SU-DHL-6 (cell line): Measurements from ENCODE around the gene ATP6V0B.

Experiments used
- H2AFZ ChIP-seq: fragments of 200-600 bp; sonication (generic); 2 replicates; pipeline ENCODE4 v1.6.1; 2014; ENCODE audit warnings: low read depth, mild to moderate bottlenecking, moderate library complexity, mixed read lengths, antibody characterized with exemption, low read length; ENCODE audit not compliant: severe bottlenecking
- H3F3A ChIP-seq: fragments of 200-600 bp; shearing (Covaris generic); 2 replicates; pipeline ENCODE4 v1.6.0; 2016; ENCODE audit warnings: antibody characterized with exemption, mild to moderate bottlenecking; ENCODE audit not compliant: insufficient read depth
- H3K27ac ChIP-seq: fragments of 200-600 bp; sonication (generic); 2 replicates; pipeline ENCODE4 v1.5.1; 2016; ENCODE audit warnings: low read depth, mild to moderate bottlenecking, low read length, moderate library complexity, mixed read lengths
- H3K27me3 ChIP-seq: fragments of 200-600 bp; sonication (generic), shearing (Covaris generic); 2 replicates; pipeline ENCODE4 v1.6.0; 2014; ENCODE audit warnings: mild to moderate bottlenecking, low read length
- H3K36me3 ChIP-seq: fragments of 200-600 bp; sonication (generic); 2 replicates; pipeline ENCODE4 v1.6.1; 2014; ENCODE audit warnings: mild to moderate bottlenecking, low read length, mixed read lengths
- H3K4me2 ChIP-seq: fragments of 300-600, 200-600 bp; shearing (Covaris generic), sonication (generic); 2 replicates; pipeline ENCODE4 v1.6.0; 2014; ENCODE audit warnings: low read length, low read depth, mild to moderate bottlenecking; ENCODE audit not compliant: poor library complexity, severe bottlenecking
- H3K4me3 ChIP-seq: fragments of 200-600 bp; sonication (generic); 2 replicates; pipeline ENCODE4 v1.5.1; 2014; ENCODE audit warnings: antibody characterized with exemption, low read length, mild to moderate bottlenecking, mixed read lengths; ENCODE audit not compliant: insufficient read depth, poor library complexity, severe bottlenecking
- H3K79me2 ChIP-seq: fragments of 200-600 bp; sonication (generic); 2 replicates; pipeline ENCODE4 v1.6.1; 2014; ENCODE audit warnings: mild to moderate bottlenecking, low read length, moderate library complexity; ENCODE audit not compliant: insufficient read depth
- H3K9ac ChIP-seq: fragments of 200-600 bp; sonication (generic); 2 replicates; pipeline ENCODE4 v1.7.0; 2014; ENCODE audit warnings: mild to moderate bottlenecking, low read length
- H3K9me2 ChIP-seq: fragments of 200-600 bp; sonication (generic); replicated peaks from 2 replicates; pipeline ENCODE4 v1.6.1; 2014; ENCODE audit warnings: low read length; ENCODE audit not compliant: insufficient read depth
- H3K9me3 ChIP-seq: fragments of 200-600 bp; sonication (generic); 2 replicates; pipeline ENCODE4 v1.6.1; 2014; ENCODE audit warnings: low read length, mixed read lengths; ENCODE audit not compliant: insufficient read depth
- H4K20me1 ChIP-seq: fragments of 200-600 bp; sonication (generic); 2 replicates; pipeline ENCODE4 v1.6.1; 2014; ENCODE audit warnings: low read depth, mild to moderate bottlenecking, antibody characterized with exemption, low read length, moderate library complexity, mixed read lengths
- CTCF ChIP-seq: fragments of 200-600 bp; sonication (generic); IDR thresholded peaks from one replicate; pipeline ENCODE4 v1.5.1; 2017; ENCODE audit warnings: antibody characterized with exemption, mild to moderate bottlenecking, low read length, moderate library complexity; ENCODE audit not compliant: insufficient read depth, poor library complexity, severe bottlenecking
- EZH2phosphoT487 ChIP-seq: fragments of 200-600 bp; sonication (generic), shearing (Covaris generic); conservative IDR thresholded peaks from 2 replicates; pipeline ENCODE4 v1.6.1; 2018; ENCODE audit warnings: mild to moderate bottlenecking, antibody characterized with exemption, low read length, moderate library complexity, mixed read lengths

The ATP6V0B gene

GRCh38 chr1:43976045-43976444 is 1.3 kb downstream of the ATP6V0B start:
- Histone ChIP-seq H3K79me2 (peaks cover 36% of the 10 kb centered on the region), H3K36me3 (no peaks in the 10 kb centered on the region), H3F3A (peaks cover 41% of the 10 kb centered on the region), H4K20me1 (no peaks in the 10 kb centered on the region), H3K27ac (peak overlapping the region; percentile 81), H3K9me2 (no peaks in the 10 kb centered on the region), H2AFZ (no peak overlapping the region), H3K4me2 (peak overlapping the region; percentile 72), H3K9ac (peak overlapping the region; percentile 99), H3K27me3 (no peaks in the 10 kb centered on the region), H3K4me3 (peak overlapping the region; percentile 89), H3K9me3 (no peaks in the 10 kb centered on the region)
- TF ChIP-seq CTCF (no peak), EZH2phosphoT487 (no peak)

GRCh38 chr1:43976890-43977289 is 2.1 kb downstream of the ATP6V0B start:
- Histone ChIP-seq H3F3A (peaks cover 41% of the 10 kb centered on the region), H3K9me2 (no peaks in the 10 kb centered on the region), H3K4me2 (peak overlapping the region; percentile 72), H3K9me3 (no peaks in the 10 kb centered on the region), H3K79me2 (peaks cover 35% of the 10 kb centered on the region), H3K36me3 (no peaks in the 10 kb centered on the region), H2AFZ (no peak overlapping the region), H4K20me1 (no peaks in the 10 kb centered on the region), H3K27ac (peak overlapping the region; percentile 74; the same call in 1 of the 2 replicates), H3K27me3 (no peaks in the 10 kb centered on the region), H3K9ac (peak overlapping the region; percentile 99; the same call in 1 of the 2 replicates), H3K4me3 (no peak overlapping the region)
- no peak for TF ChIP-seq EZH2phosphoT487
- TF ChIP-seq CTCF: no peak

- no peak overlapping the region for H3K4me3 ChIP-seq
- H3F3A ChIP-seq: peaks cover 41% of the 10 kb centered on the region
- TF ChIP-seq EZH2phosphoT487: no peak
- TF ChIP-seq CTCF: no peak
- H3K9ac ChIP-seq: peak overlapping the region; percentile 99
- no peaks in the 10 kb centered on the region for H3K36me3 ChIP-seq
- H4K20me1 ChIP-seq: no peaks in the 10 kb centered on the region
- H3K9me2 ChIP-seq: no peaks in the 10 kb centered on the region
- H3K27me3 ChIP-seq: no peaks in the 10 kb centered on the region
- H3K9me3 ChIP-seq: no peaks in the 10 kb centered on the region
- peaks cover 35% of the 10 kb centered on the region for H3K79me2 ChIP-seq
- no peak overlapping the region for H2AFZ ChIP-seq
- H3K27ac ChIP-seq: peak overlapping the region; percentile 74; the same call in 1 of the 2 replicates
- peak overlapping the region; percentile 72 for H3K4me2 ChIP-seq
These were observed 2.9 kb downstream of the ATP6V0B start for GRCh38 chr1:43977376-43978263.
